SU-DHL-6 (cell line): ENCODE results near the gene PPP4R3A.

Source experiments
- H2AFZ ChIP-seq: fragments of 200-600 bp; sonication (generic); 2 replicates; pipeline ENCODE4 v1.6.1; 2014; ENCODE audit warnings: low read depth, mild to moderate bottlenecking, moderate library complexity, mixed read lengths, antibody characterized with exemption, low read length; ENCODE audit not compliant: severe bottlenecking
- H3F3A ChIP-seq: fragments of 200-600 bp; shearing (Covaris generic); 2 replicates; pipeline ENCODE4 v1.6.0; 2016; ENCODE audit warnings: antibody characterized with exemption, mild to moderate bottlenecking; ENCODE audit not compliant: insufficient read depth
- H3K27ac ChIP-seq: fragments of 200-600 bp; sonication (generic); 2 replicates; pipeline ENCODE4 v1.5.1; 2016; ENCODE audit warnings: low read depth, mild to moderate bottlenecking, low read length, moderate library complexity, mixed read lengths
- H3K27me3 ChIP-seq: fragments of 200-600 bp; sonication (generic), shearing (Covaris generic); 2 replicates; pipeline ENCODE4 v1.6.0; 2014; ENCODE audit warnings: mild to moderate bottlenecking, low read length
- H3K36me3 ChIP-seq: fragments of 200-600 bp; sonication (generic); 2 replicates; pipeline ENCODE4 v1.6.1; 2014; ENCODE audit warnings: mild to moderate bottlenecking, low read length, mixed read lengths
- H3K4me2 ChIP-seq: fragments of 300-600, 200-600 bp; shearing (Covaris generic), sonication (generic); 2 replicates; pipeline ENCODE4 v1.6.0; 2014; ENCODE audit warnings: low read length, low read depth, mild to moderate bottlenecking; ENCODE audit not compliant: poor library complexity, severe bottlenecking
- H3K4me3 ChIP-seq: fragments of 200-600 bp; sonication (generic); 2 replicates; pipeline ENCODE4 v1.5.1; 2014; ENCODE audit warnings: antibody characterized with exemption, low read length, mild to moderate bottlenecking, mixed read lengths; ENCODE audit not compliant: insufficient read depth, poor library complexity, severe bottlenecking
- H3K79me2 ChIP-seq: fragments of 200-600 bp; sonication (generic); 2 replicates; pipeline ENCODE4 v1.6.1; 2014; ENCODE audit warnings: mild to moderate bottlenecking, low read length, moderate library complexity; ENCODE audit not compliant: insufficient read depth
- H3K9ac ChIP-seq: fragments of 200-600 bp; sonication (generic); 2 replicates; pipeline ENCODE4 v1.7.0; 2014; ENCODE audit warnings: mild to moderate bottlenecking, low read length
- H3K9me2 ChIP-seq: fragments of 200-600 bp; sonication (generic); replicated peaks from 2 replicates; pipeline ENCODE4 v1.6.1; 2014; ENCODE audit warnings: low read length; ENCODE audit not compliant: insufficient read depth
- H3K9me3 ChIP-seq: fragments of 200-600 bp; sonication (generic); 2 replicates; pipeline ENCODE4 v1.6.1; 2014; ENCODE audit warnings: low read length, mixed read lengths; ENCODE audit not compliant: insufficient read depth
- H4K20me1 ChIP-seq: fragments of 200-600 bp; sonication (generic); 2 replicates; pipeline ENCODE4 v1.6.1; 2014; ENCODE audit warnings: low read depth, mild to moderate bottlenecking, antibody characterized with exemption, low read length, moderate library complexity, mixed read lengths
- EZH2phosphoT487 ChIP-seq: fragments of 200-600 bp; sonication (generic), shearing (Covaris generic); conservative IDR thresholded peaks from 2 replicates; pipeline ENCODE4 v1.6.1; 2018; ENCODE audit warnings: mild to moderate bottlenecking, antibody characterized with exemption, low read length, moderate library complexity, mixed read lengths
- TF ChIP-seq, protein P1 (sequence below): fragments of 200-600 bp; sonication (generic); IDR thresholded peaks from one replicate; pipeline ENCODE4 v1.5.1; 2017; ENCODE audit warnings: antibody characterized with exemption, mild to moderate bottlenecking, low read length, moderate library complexity; ENCODE audit not compliant: insufficient read depth, poor library complexity, severe bottlenecking

The PPP4R3A gene

DNA sequence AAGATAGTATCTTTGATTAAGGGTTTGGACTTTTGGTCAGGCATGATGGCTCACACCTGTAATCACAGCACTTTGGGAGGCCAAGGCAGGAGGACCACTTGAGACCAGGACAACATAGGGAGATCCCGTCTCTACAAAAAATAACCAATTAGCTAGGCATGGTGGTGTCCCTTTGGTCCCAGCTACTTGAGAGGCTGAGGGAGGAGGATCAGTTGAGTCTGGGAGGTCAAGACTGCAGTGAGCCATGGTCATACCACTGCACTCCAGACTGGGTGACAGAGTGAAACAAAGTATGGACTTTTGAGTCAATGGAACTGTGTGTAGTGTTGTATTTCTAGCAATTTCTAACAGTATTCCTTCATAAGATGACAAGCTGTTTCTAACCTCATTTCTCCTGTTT lies 53.8 kb downstream of the PPP4R3A start:
- no peak overlapping the region for H3K9ac ChIP-seq
- peaks cover 9% of the 10 kb centered on the region for H4K20me1 ChIP-seq
- H3K79me2 ChIP-seq = 0 out of 2 replicates have a peak, but pooled peaks cover 12% of the 10 kb centered on the region
- H3K4me2 ChIP-seq = no peak overlapping the region
- H3F3A ChIP-seq = peaks cover 47% of the 10 kb centered on the region
- no peak for TF ChIP-seq EZH2phosphoT487
- TF ChIP-seq, protein P1, sequence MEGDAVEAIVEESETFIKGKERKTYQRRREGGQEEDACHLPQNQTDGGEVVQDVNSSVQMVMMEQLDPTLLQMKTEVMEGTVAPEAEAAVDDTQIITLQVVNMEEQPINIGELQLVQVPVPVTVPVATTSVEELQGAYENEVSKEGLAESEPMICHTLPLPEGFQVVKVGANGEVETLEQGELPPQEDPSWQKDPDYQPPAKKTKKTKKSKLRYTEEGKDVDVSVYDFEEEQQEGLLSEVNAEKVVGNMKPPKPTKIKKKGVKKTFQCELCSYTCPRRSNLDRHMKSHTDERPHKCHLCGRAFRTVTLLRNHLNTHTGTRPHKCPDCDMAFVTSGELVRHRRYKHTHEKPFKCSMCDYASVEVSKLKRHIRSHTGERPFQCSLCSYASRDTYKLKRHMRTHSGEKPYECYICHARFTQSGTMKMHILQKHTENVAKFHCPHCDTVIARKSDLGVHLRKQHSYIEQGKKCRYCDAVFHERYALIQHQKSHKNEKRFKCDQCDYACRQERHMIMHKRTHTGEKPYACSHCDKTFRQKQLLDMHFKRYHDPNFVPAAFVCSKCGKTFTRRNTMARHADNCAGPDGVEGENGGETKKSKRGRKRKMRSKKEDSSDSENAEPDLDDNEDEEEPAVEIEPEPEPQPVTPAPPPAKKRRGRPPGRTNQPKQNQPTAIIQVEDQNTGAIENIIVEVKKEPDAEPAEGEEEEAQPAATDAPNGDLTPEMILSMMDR = no peak
- H3K36me3 ChIP-seq = peaks cover 44% of the 10 kb centered on the region
- H3K9me2 ChIP-seq = no peaks in the 10 kb centered on the region
- H3K9me3 ChIP-seq = no peaks in the 10 kb centered on the region
- H3K4me3 ChIP-seq = no peak overlapping the region
- H2AFZ ChIP-seq = no peak overlapping the region
- no peak overlapping the region for H3K27ac ChIP-seq
- no peaks in the 10 kb centered on the region for H3K27me3 ChIP-seq

- Histone ChIP-seq H3K27ac (no peak overlapping the region), H2AFZ (no peak overlapping the region), H3K4me3 (no peak overlapping the region), H3K27me3 (no peaks in the 10 kb centered on the region), H3K9me2 (no peaks in the 10 kb centered on the region), H3K4me2 (no peak overlapping the region), H3K36me3 (peaks cover 34% of the 10 kb centered on the region), H3F3A (peaks cover 44% of the 10 kb centered on the region), H3K9ac (no peak overlapping the region), H3K9me3 (no peaks in the 10 kb centered on the region), H4K20me1 (peaks cover 9% of the 10 kb centered on the region), H3K79me2 (0 out of 2 replicates have a peak, but pooled peaks cover 12% of the 10 kb centered on the region)
- TF ChIP-seq, protein P1 = no peak
- no peak for TF ChIP-seq EZH2phosphoT487
Observed at GRCh38 chr14:91454580-91454979, 55.5 kb downstream of the PPP4R3A start.

- Histone ChIP-seq H3K9me2 (no peaks in the 10 kb centered on the region), H3K27me3 (no peaks in the 10 kb centered on the region), H3K4me3 (no peak overlapping the region), H3F3A (peaks cover 47% of the 10 kb centered on the region), H3K9ac (no peak overlapping the region), H3K79me2 (0 out of 2 replicates have a peak, but pooled peaks cover 12% of the 10 kb centered on the region), H3K9me3 (no peaks in the 10 kb centered on the region), H2AFZ (no peak overlapping the region), H3K4me2 (no peak overlapping the region), H3K27ac (no peak overlapping the region), H4K20me1 (peaks cover 9% of the 10 kb centered on the region), H3K36me3 (peaks cover 33% of the 10 kb centered on the region)
- TF ChIP-seq, protein P1 = no peak
- TF ChIP-seq EZH2phosphoT487 = no peak
Observed at GRCh38 chr14:91454155-91454554, 56.0 kb downstream of the PPP4R3A start.
